HG03439 (cell line): Measurements from ENCODE around the gene OTOA.
"Not testable (repeated sequence)": the region's sequence is repeated elsewhere in the genome, so short reads cannot be mapped to it uniquely, and the experiment has no call there.

Experiments used
- ATAC-seq: cut with Tn5 transposase; IDR thresholded peaks from one replicate; pipeline ENCODE4 v1.9.1; 2021; ENCODE audit warnings: mild to moderate bottlenecking, moderate library complexity; ENCODE audit not compliant: unreplicated experiment

The OTOA gene

GRCh38 chr16:21639493-21639892, 24.3 kb upstream of the OTOA start:
- ATAC-seq: no peak

GRCh38 chr16:21641916-21642315, 21.9 kb upstream of the OTOA start:
- ATAC-seq: no peak

- no peak for ATAC-seq
Observed at GRCh38 chr16:21642861-21643260, 20.9 kb upstream of the OTOA start.

GRCh38 chr16:21643785-21644184, 20.0 kb upstream of the OTOA start:
- ATAC-seq: no peak

GRCh38 chr16:21644674-21645073, 19.1 kb upstream of the OTOA start:
- ATAC-seq: no peak

- ATAC-seq: no peak
Observed at GRCh38 chr16:21645261-21645721, 18.5 kb upstream of the OTOA start.

GRCh38 chr16:21646091-21646490, 17.7 kb upstream of the OTOA start:
- no peak for ATAC-seq

GRCh38 chr16:21646721-21647561, 16.8 kb upstream of the OTOA start:
- peak; percentile 74 for ATAC-seq

GRCh38 chr16:21647562-21648164, 16.1 kb upstream of the OTOA start:
- peak; percentile 4 for ATAC-seq

GRCh38 chr16:21649826-21650406, 13.9 kb upstream of the OTOA start:
- not testable (repeated sequence) for ATAC-seq

GRCh38 chr16:21650521-21650920, 13.2 kb upstream of the OTOA start:
- ATAC-seq: no peak

GRCh38 chr16:21651515-21651914, 12.3 kb upstream of the OTOA start:
- no peak for ATAC-seq

GRCh38 chr16:21652453-21652852, 11.3 kb upstream of the OTOA start, which contains the start of gene IGSF6:
Gene IGSF6, minus strand, starts transcription at chr16:21652608. Its CDS starts 10 bp downstream, at chr16:21652598.
- no peak for ATAC-seq

- no peak for ATAC-seq
Observed at GRCh38 chr16:21653571-21653970, 10.2 kb upstream of the OTOA start.

GRCh38 chr16:21654466-21654865, 9.3 kb upstream of the OTOA start:
- no peak for ATAC-seq

- no peak for ATAC-seq
Observed at GRCh38 chr16:21654881-21655280, 8.9 kb upstream of the OTOA start.

GRCh38 chr16:21656795-21657768, 6.7 kb upstream of the OTOA start:
- ATAC-seq: no peak

GRCh38 chr16:21659124-21659523, 4.6 kb upstream of the OTOA start:
- ATAC-seq: no peak

GRCh38 chr16:21664801-21665492, 1.2 kb downstream of the OTOA start:
- no peak for ATAC-seq

GRCh38 chr16:21666772-21667171, 3.0 kb downstream of the OTOA start:
- ATAC-seq: no peak
